GM23248 (cell line): ENCODE data around the gene CRTC3. TPM values are rescaled to one million over a fixed set of nuclear protein-coding genes. Genes with fewer than 3 reads are reported as not detected.

ENCODE experiments used
- DNase-seq: peaks from one replicate; pipeline ENCODE4 v3.0.0-alpha.2; 2015
- H2AFZ ChIP-seq: fragments of 200-600 bp; sonication (generic); 2 replicates; pipeline ENCODE4 v1.6.1; 2016; ENCODE audit warnings: antibody characterized with exemption
- H3F3A ChIP-seq: fragments of 200-600 bp; sonication (generic); 2 replicates; pipeline ENCODE4 v1.6.1; 2016; ENCODE audit warnings: mild to moderate bottlenecking, antibody characterized with exemption, mixed run types; ENCODE audit not compliant: insufficient read depth
- H3K27ac ChIP-seq: fragments of 200-600 bp; sonication (generic); 2 replicates; pipeline ENCODE4 v1.5.1; 2016; ENCODE audit warnings: mild to moderate bottlenecking
- H3K27me3 ChIP-seq: fragments of 200-600 bp; sonication (generic); replicated peaks from 2 replicates; pipeline ENCODE4 v1.6.1; 2016; ENCODE audit warnings: mild to moderate bottlenecking; ENCODE audit not compliant: insufficient read depth
- H3K36me3 ChIP-seq: fragments of 200-600 bp; sonication (generic); 2 replicates; pipeline ENCODE4 v1.6.1; 2016; ENCODE audit warnings: low read depth, mild to moderate bottlenecking
- H3K4me1 ChIP-seq: fragments of 200-600 bp; sonication (generic); 2 replicates; pipeline ENCODE4 v1.6.1; 2016; ENCODE audit warnings: mild to moderate bottlenecking; ENCODE audit not compliant: insufficient read depth
- H3K4me2 ChIP-seq: fragments of 200-600 bp; sonication (generic); one replicate; pipeline ENCODE4 v1.6.1; 2016; ENCODE audit warnings: mild to moderate bottlenecking; ENCODE audit not compliant: unreplicated experiment
- H3K4me3 ChIP-seq: fragments of 200-600 bp; sonication (generic); 2 replicates; pipeline ENCODE4 v1.5.1; 2016; ENCODE audit warnings: mild to moderate bottlenecking
- H3K79me2 ChIP-seq: fragments of 200-600 bp; sonication (generic); 2 replicates; pipeline ENCODE4 v1.6.1; 2016; ENCODE audit warnings: mild to moderate bottlenecking; ENCODE audit not compliant: insufficient read depth
- H3K9ac ChIP-seq: fragments of 200-600 bp; sonication (generic); 2 replicates; pipeline ENCODE4 v1.6.1; 2016; ENCODE audit warnings: mild to moderate bottlenecking
- H3K9me2 ChIP-seq: fragments of 200-600 bp; sonication (generic); 2 replicates; pipeline ENCODE4 v1.6.1; 2016; ENCODE audit warnings: mixed run types, mild to moderate bottlenecking, moderate library complexity; ENCODE audit not compliant: insufficient read depth
- H3K9me3 ChIP-seq: fragments of 200-600 bp; sonication (generic); one replicate; pipeline ENCODE4 v1.6.1; 2017; ENCODE audit warnings: low read depth
- H4K20me1 ChIP-seq: fragments of 200-600 bp; sonication (generic); 2 replicates; pipeline ENCODE4 v1.6.0; 2016; ENCODE audit not compliant: insufficient read depth
- EZH2 ChIP-seq: fragments of 200-600 bp; sonication (generic); IDR thresholded peaks from 2 replicates; pipeline ENCODE4 v1.6.1; 2018; ENCODE audit warnings: antibody characterized with exemption, mild to moderate bottlenecking; ENCODE audit not compliant: insufficient read depth, poor library complexity, severe bottlenecking
- EZH2phosphoT487 ChIP-seq: fragments of 200-600 bp; sonication (generic); IDR thresholded peaks from 2 replicates; pipeline ENCODE4 v1.6.1; 2018; ENCODE audit warnings: antibody characterized with exemption, moderate library complexity, mild to moderate bottlenecking, low read depth; ENCODE audit not compliant: insufficient read depth
- WGBS, 2 experiments: methylation state at CpG; one replicate each; pipeline ENCODE4 v1.1.6; 2015 to 2017; ENCODE audit warnings: low lambda C conversion rate in 2 of 2, low coverage in 1 of 2; ENCODE audit errors: missing lambda C conversion rate in 2 of 2; 5-methylcytosine and 5-hydroxymethylcytosine counted together
- in situ Hi-C: fragments of 300-500 bp; cut with MboI; formaldehyde crosslinking; loops from 2 replicates; pipeline ENCODE4 v1.15.0; 2020
- polyA plus RNA-seq: library from polyadenylated mRNA; unstranded; fragments of >200 nt; fragmentation: Nextera tagmentation; extraction: Ambion mirVana; gene quantifications from 2 replicates; pipeline ENCODE4 v1.2.1, GENCODE V29; 2016
- total RNA-seq: library from RNA; depleted of rRNA; stranded (reverse); fragments of >200 nt; shearing (Covaris generic); gene quantifications from 2 replicates; pipeline ENCODE4 v1.2.3, GENCODE V29; 2014; rRNA removed

CRTC3 gene, protein sequence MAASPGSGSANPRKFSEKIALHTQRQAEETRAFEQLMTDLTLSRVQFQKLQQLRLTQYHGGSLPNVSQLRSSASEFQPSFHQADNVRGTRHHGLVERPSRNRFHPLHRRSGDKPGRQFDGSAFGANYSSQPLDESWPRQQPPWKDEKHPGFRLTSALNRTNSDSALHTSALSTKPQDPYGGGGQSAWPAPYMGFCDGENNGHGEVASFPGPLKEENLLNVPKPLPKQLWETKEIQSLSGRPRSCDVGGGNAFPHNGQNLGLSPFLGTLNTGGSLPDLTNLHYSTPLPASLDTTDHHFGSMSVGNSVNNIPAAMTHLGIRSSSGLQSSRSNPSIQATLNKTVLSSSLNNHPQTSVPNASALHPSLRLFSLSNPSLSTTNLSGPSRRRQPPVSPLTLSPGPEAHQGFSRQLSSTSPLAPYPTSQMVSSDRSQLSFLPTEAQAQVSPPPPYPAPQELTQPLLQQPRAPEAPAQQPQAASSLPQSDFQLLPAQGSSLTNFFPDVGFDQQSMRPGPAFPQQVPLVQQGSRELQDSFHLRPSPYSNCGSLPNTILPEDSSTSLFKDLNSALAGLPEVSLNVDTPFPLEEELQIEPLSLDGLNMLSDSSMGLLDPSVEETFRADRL
- total RNA-seq (15.7 and 18.6 TPM in 2 replicates), polyA plus RNA-seq (16.9 and 18.1 TPM in 2 replicates)

GRCh38 chr15:90529371-90530249 is at the start of gene CRTC3:
Gene CRTC3, plus strand, starts transcription at chr15:90529923. Its CDS starts 149 bp downstream, at chr15:90530072.
- Histone ChIP-seq H3K4me3 (peak within 1 kb of the TSS; percentile 99), H3K9ac (peak within 1 kb of the TSS; percentile 92), H3K4me2 (peak within 1 kb of the TSS; percentile 89), H3K36me3 (no peaks in the 10 kb centered on the region), H2AFZ (peak within 1 kb of the TSS; percentile 77), H3K27me3 (no peaks in the 10 kb centered on the region), H3K9me2 (no peaks in the 10 kb centered on the region), H4K20me1 (no peaks in the 10 kb centered on the region), H3K79me2 (peaks cover 44% of the 10 kb centered on the region), H3F3A (no peaks in the 10 kb centered on the region), H3K27ac (peak within 1 kb of the TSS; percentile 74), H3K9me3 (no peaks in the 10 kb centered on the region), H3K4me1 (peaks cover 11% of the 10 kb centered on the region)
- TF ChIP-seq EZH2 = no peak
- TF ChIP-seq EZH2phosphoT487 = no peak
- DNase-seq = peak; percentile 83
- in situ Hi-C loops = no loop called here
- 1 to 5% methylated on average over 40 to 41 of the region's 104 CpGs for WGBS, 2 experiments

- peaks cover 79% of the 10 kb centered on the region for H3K36me3 ChIP-seq
- H3K79me2 ChIP-seq = 0 out of 2 replicates have a peak, but pooled peaks cover 16% of the 10 kb centered on the region
- peaks cover 18% of the 10 kb centered on the region; the same call in 1 of the 2 replicates for H3F3A ChIP-seq
- H3K27me3 ChIP-seq = no peaks in the 10 kb centered on the region
- in situ Hi-C loops = no loop called here
- H4K20me1 ChIP-seq = no peaks in the 10 kb centered on the region
- DNase-seq = no peak
- no peak for TF ChIP-seq EZH2
- TF ChIP-seq EZH2phosphoT487 = no peak
- no peak overlapping the region for H2AFZ ChIP-seq
- WGBS, 2 experiments = 85 to 94% methylated on average over 3 of the region's 3 CpGs
- H3K9me2 ChIP-seq = no peaks in the 10 kb centered on the region
- H3K4me3 ChIP-seq = no peak overlapping the region
- no peak overlapping the region for H3K4me2 ChIP-seq
- H3K4me1 ChIP-seq = no peaks in the 10 kb centered on the region
- no peaks in the 10 kb centered on the region for H3K9me3 ChIP-seq
- no peak overlapping the region for H3K9ac ChIP-seq
- H3K27ac ChIP-seq = no peak overlapping the region
These were observed 48.7 kb upstream of the CRTC3 start for GRCh38 chr15:90481023-90481422.

GRCh38 chr15:90482124-90483011 is 47.4 kb upstream of the CRTC3 start:
- Histone ChIP-seq H3K4me2 (no peak overlapping the region), H3K27ac (no peak overlapping the region), H2AFZ (no peak overlapping the region), H3K4me1 (no peaks in the 10 kb centered on the region), H3K9me3 (no peaks in the 10 kb centered on the region), H3K79me2 (0 out of 2 replicates have a peak, but pooled peaks cover 11% of the 10 kb centered on the region), H4K20me1 (no peaks in the 10 kb centered on the region), H3F3A (peaks cover 18% of the 10 kb centered on the region; the same call in 1 of the 2 replicates), H3K4me3 (no peak overlapping the region), H3K9ac (no peak overlapping the region), H3K36me3 (peaks cover 79% of the 10 kb centered on the region), H3K27me3 (no peaks in the 10 kb centered on the region), H3K9me2 (no peaks in the 10 kb centered on the region)
- in situ Hi-C loops = no loop called here
- DNase-seq = peak; percentile 67
- 66% methylated on average over 7 of the region's 7 CpGs for WGBS, 2 experiments
- no peak for TF ChIP-seq EZH2phosphoT487
